ENCODE data around the gene RGL2. TPM values are rescaled to one million over a fixed set of nuclear protein-coding genes. Genes with fewer than 3 reads are reported as not detected.
A peak's percentile ranks its signal among the peaks of the same experiment; 100 is the strongest.
"Not testable (repeated sequence)": the region's sequence is repeated elsewhere in the genome, so short reads cannot be mapped to it uniquely, and the experiment has no call there.

The RGL2 gene
- total and polyA plus RNA-seq, 8 donors = 83.3 to 157 (median 137) TPM

DNA sequence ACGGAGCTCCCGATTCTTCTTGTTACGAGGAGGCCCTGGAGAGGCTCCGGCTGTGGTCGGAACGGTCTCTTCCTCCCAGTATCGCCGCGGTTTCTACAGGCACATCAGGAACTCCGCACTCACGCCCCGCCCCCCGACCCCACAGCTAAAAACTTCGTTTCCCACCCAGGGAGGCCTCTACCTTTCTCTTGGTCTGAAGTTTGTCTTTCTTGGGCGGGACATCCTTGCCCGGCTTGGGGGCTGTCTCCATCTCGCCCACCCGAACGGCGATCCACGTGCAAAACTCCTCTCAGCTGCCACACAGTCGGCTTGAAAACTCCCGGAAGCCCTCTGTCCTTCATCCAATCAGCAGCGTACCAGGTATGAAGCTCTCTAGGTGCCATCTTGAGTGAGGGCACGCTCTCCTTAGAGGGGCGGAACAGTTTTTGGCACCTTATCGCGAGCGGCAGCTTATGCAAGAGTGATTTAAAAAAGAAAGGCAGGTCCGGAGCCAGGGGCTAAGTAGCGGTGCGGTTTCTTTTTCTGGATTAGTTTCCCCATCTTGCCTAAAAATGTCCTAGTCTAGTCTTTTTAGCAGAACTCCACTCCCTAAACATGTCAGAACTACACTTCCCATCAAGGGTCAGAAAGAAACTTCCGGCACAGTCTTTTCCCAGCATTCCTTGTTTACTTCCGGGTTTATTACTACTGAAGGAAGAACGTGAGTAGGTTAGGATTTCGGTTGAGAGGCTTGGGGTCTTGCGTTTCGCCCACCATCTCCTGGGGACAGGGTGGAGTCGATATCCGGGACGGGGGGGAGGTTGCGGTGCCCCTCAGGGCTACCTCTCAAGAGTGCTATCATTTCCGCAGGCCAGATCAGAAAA lies 9.6 kb downstream of the RGL2 start, which contains the start of the genes PFDN6 and WDR46:
PFDN6 (plus strand) TSS at position 681 of the 863 bp plus-strand sequence. CDS start 256 bp downstream, outside the sequence.
WDR46 (minus strand) TSS at position 319 of the 863 bp plus-strand sequence; CDS start at position 250, 69 bp downstream.
- Histone ChIP-seq H3K27ac (peak within 1 kb of the TSS; percentile 68 to 77), H3K4me1 (peaks cover 14 to 38% of the 10 kb centered on the region in 2 donors), H3K27me3 (no peaks in the 10 kb centered on the region), H3K9me3 (no peaks in the 10 kb centered on the region), H3K4me3 (peak within 1 kb of the TSS; percentile 66 to 83), H3K36me3 (peaks cover 0 to 71% of the 10 kb centered on the region in 2 donors)
- DNase-seq (peak; percentile 76 to 95 (median 88)), ATAC-seq (peak; percentile 98)
- intact Hi-C loops (cut with DNase I) = no loop called here
- no peak for TF ChIP-seq CTCF (IDR thresholded peaks at IDR 0.05)

DNA sequence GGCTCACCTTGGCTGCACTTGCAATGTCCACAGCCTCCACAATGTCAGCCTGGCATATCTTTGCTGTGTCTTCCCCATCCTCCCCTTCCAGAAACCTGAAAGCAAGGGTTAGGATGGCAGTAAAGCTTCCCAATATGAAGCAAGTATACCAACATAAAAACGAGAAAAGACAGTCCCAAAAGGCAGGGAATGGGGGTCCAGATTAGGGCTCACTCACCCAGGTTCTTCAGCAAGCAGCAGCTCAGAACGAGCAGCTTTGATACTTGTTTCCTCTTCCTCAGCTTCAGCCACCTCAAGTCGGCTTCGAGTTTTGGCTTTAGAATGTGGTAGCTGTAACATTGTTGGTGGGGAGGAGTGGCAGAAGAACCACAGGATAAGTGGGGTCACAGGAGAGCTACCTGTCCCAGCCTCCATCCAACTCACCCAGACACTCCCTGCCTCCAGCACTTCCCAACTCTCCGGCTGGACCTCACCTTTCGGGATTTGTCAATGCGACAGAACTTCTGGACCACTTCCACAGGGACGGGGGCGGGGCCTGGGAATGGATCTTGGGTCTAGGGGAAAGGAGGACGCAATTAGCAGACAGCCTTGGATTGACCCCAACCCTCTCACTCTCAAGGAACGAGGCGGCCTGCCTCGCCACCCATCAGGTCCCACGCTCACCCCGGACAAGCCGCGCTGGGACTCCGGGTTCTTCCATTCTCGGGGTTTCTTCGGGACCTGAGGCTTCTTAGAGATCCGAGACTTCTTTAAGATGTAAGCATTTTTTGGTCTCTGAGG lies 10.4 kb downstream of the RGL2 start:
- DNase-seq (no peak), ATAC-seq (no peak)
- Histone ChIP-seq H3K9me3 (no peaks in the 10 kb centered on the region), H3K27me3 (no peaks in the 10 kb centered on the region), H3K4me3 (peak overlapping the region; percentile 66 to 83), H3K36me3 (peaks cover 0 to 71% of the 10 kb centered on the region in 2 donors), H3K4me1 (peaks cover 14 to 38% of the 10 kb centered on the region in 2 donors), H3K27ac (peak overlapping the region; percentile 68 to 77)
- intact Hi-C loops (cut with DNase I) = no loop called here
- no peak for TF ChIP-seq CTCF (IDR thresholded peaks at IDR 0.05)

GRCh38 chr6:33286946-33287914 lies 11.5 kb downstream of the RGL2 start:
- no peaks in the 10 kb centered on the region for H3K9me3 ChIP-seq

GRCh38 chr6:33285214-33285613 lies 13.5 kb downstream of the RGL2 start:
- H3K9me3 ChIP-seq; H3K27me3 ChIP-seq; intact Hi-C loops (cut with DNase I); H3K27ac ChIP-seq; ATAC-seq; DNase-seq; H3K4me3 ChIP-seq: not testable (repeated sequence)
- Histone ChIP-seq H3K36me3 (peaks cover 0 to 75% of the 10 kb centered on the region in 2 donors), H3K4me1 (peaks cover 11 to 24% of the 10 kb centered on the region in 2 donors)

More at GRCh38 chr6:33286946-33287914, 11.5 kb downstream of the RGL2 start:
- Histone ChIP-seq H3K4me3 (peak overlapping the region in 1 of 2 donors; percentile 83), H3K27me3 (no peaks in the 10 kb centered on the region), H3K27ac (no peak overlapping the region), H3K36me3 (peaks cover 0 to 71% of the 10 kb centered on the region in 2 donors), H3K4me1 (peaks cover 14 to 38% of the 10 kb centered on the region in 2 donors)
- DNase-seq (no peak), ATAC-seq (no peak)
- intact Hi-C loops (cut with DNase I) = no loop called here
- no peak for TF ChIP-seq CTCF (IDR thresholded peaks at IDR 0.05)

GRCh38 chr6:33280539-33280938 lies 18.2 kb downstream of the RGL2 start:
- Histone ChIP-seq H3K27ac (no peak overlapping the region), H3K36me3 (peaks cover 0 to 89% of the 10 kb centered on the region in 2 donors), H3K4me1 (peaks cover 5 to 44% of the 10 kb centered on the region in 2 donors), H3K4me3 (no peak overlapping the region), H3K27me3 (no peaks in the 10 kb centered on the region), H3K9me3 (no peaks in the 10 kb centered on the region)
- no peak for DNase-seq
- intact Hi-C loops (cut with DNase I) = no loop called here
- ATAC-seq = no peak
- no peak for TF ChIP-seq CTCF (IDR thresholded peaks at IDR 0.05)
